Measurements from ENCODE around the gene GPRIN1. TPM values are rescaled to one million over a fixed set of nuclear protein-coding genes. Genes with fewer than 3 reads are reported as not detected.

GPRIN1 gene
- total RNA-seq, 1 donor from 2014 or later: 2.1 TPM

GRCh38 chr5:176654856-176655255 is 44.9 kb upstream of the GPRIN1 start:
- no peak overlapping the region for H3K27ac Mint-ChIP-seq (ENCODE audit: unreplicated experiment)
- no peaks in the 10 kb centered on the region for H3K9me3 Mint-ChIP-seq (ENCODE audit: low read depth)
- no peaks in the 10 kb centered on the region for H3K27me3 Mint-ChIP-seq (ENCODE audit: low read depth)
- no peak overlapping the region for H3K4me3 Mint-ChIP-seq (ENCODE audit: unreplicated experiment)
- DNase-seq (ENCODE audit: low spot score): no peak
- TF ChIP-seq CTCF (IDR thresholded peaks at IDR 0.05): no peak
- H3K36me3 Mint-ChIP-seq (ENCODE audit: low read depth): peaks cover 4% of the 10 kb centered on the region
- H3K4me1 Mint-ChIP-seq (ENCODE audit: low read depth): peaks cover 7% of the 10 kb centered on the region

- Mint-ChIP-seq H3K4me3 (ENCODE audit: unreplicated experiment) (no peak overlapping the region), H3K4me1 (ENCODE audit: low read depth) (peaks cover 13% of the 10 kb centered on the region), H3K9me3 (ENCODE audit: low read depth) (no peaks in the 10 kb centered on the region), H3K27ac (ENCODE audit: unreplicated experiment) (no peak overlapping the region), H3K27me3 (ENCODE audit: low read depth) (no peaks in the 10 kb centered on the region), H3K36me3 (ENCODE audit: low read depth) (peaks cover 4% of the 10 kb centered on the region)
- no peak for TF ChIP-seq CTCF (IDR thresholded peaks at IDR 0.05)
- DNase-seq (ENCODE audit: low spot score): no peak
Measured at GRCh38 chr5:176653401-176654385, 43.7 kb upstream of the GPRIN1 start.

GRCh38 chr5:176652136-176652535 is 42.2 kb upstream of the GPRIN1 start:
- Mint-ChIP-seq H3K27me3 (ENCODE audit: low read depth) (no peaks in the 10 kb centered on the region), H3K27ac (ENCODE audit: unreplicated experiment) (no peak overlapping the region), H3K4me3 (ENCODE audit: unreplicated experiment) (no peak overlapping the region), H3K9me3 (ENCODE audit: low read depth) (no peaks in the 10 kb centered on the region), H3K36me3 (ENCODE audit: low read depth) (peaks cover 4% of the 10 kb centered on the region), H3K4me1 (ENCODE audit: low read depth) (peaks cover 20% of the 10 kb centered on the region)
- no peak for DNase-seq (ENCODE audit: low spot score)
- no peak for TF ChIP-seq CTCF (IDR thresholded peaks at IDR 0.05)

GRCh38 chr5:176651472-176651980 is 41.6 kb upstream of the GPRIN1 start:
- Mint-ChIP-seq H3K9me3 (ENCODE audit: low read depth) (no peaks in the 10 kb centered on the region), H3K27me3 (ENCODE audit: low read depth) (no peaks in the 10 kb centered on the region), H3K36me3 (ENCODE audit: low read depth) (peaks cover 4% of the 10 kb centered on the region), H3K4me1 (ENCODE audit: low read depth) (peaks cover 24% of the 10 kb centered on the region), H3K27ac (ENCODE audit: unreplicated experiment) (no peak overlapping the region), H3K4me3 (ENCODE audit: unreplicated experiment) (no peak overlapping the region)
- no peak for TF ChIP-seq CTCF (IDR thresholded peaks at IDR 0.05)
- no peak for DNase-seq (ENCODE audit: low spot score)

- TF ChIP-seq CTCF (IDR thresholded peaks at IDR 0.05): no peak
- no peak overlapping the region for H3K4me3 Mint-ChIP-seq (ENCODE audit: unreplicated experiment)
- no peak for DNase-seq (ENCODE audit: low spot score)
- no peak overlapping the region for H3K27ac Mint-ChIP-seq (ENCODE audit: unreplicated experiment)
- peaks cover 4% of the 10 kb centered on the region for H3K36me3 Mint-ChIP-seq (ENCODE audit: low read depth)
- H3K4me1 Mint-ChIP-seq (ENCODE audit: low read depth): peaks cover 27% of the 10 kb centered on the region
- H3K9me3 Mint-ChIP-seq (ENCODE audit: low read depth): no peaks in the 10 kb centered on the region
- no peaks in the 10 kb centered on the region for H3K27me3 Mint-ChIP-seq (ENCODE audit: low read depth)
Measured at GRCh38 chr5:176650354-176650884, 40.5 kb upstream of the GPRIN1 start.
